Choroid plexus epithelial cell (primary cell): Measurements from ENCODE around the gene ATG7.

Source experiments
- DNase-seq: peaks from one replicate; pipeline ENCODE4 v3.0.0-alpha.2; 2010; ENCODE audit warnings: low read depth
- H3K4me3 ChIP-seq: 2 replicates; pipeline ENCODE4 v1.5.1; 2011; ENCODE audit warnings: low read depth, mild to moderate bottlenecking, control low read depth, low read length, moderate library complexity
- CTCF ChIP-seq: conservative IDR thresholded peaks from 2 replicates; pipeline ENCODE4 v1.5.1; 2011; ENCODE audit warnings: low read depth, mild to moderate bottlenecking, control low read depth, inconsistent platforms, low read length, moderate library complexity

Gene ATG7

GRCh38 chr3:11235385-11235784 is 36.8 kb upstream of the ATG7 start:
- H3K4me3 ChIP-seq = no peak overlapping the region
- no peak for TF ChIP-seq CTCF
- DNase-seq = no peak

GRCh38 chr3:11236588-11237461 is 35.4 kb upstream of the ATG7 start:
- no peak overlapping the region for H3K4me3 ChIP-seq
- DNase-seq = peak; percentile 65
- peak; percentile 92 for TF ChIP-seq CTCF

- peak overlapping the region; percentile 12 for H3K4me3 ChIP-seq
- no peak for TF ChIP-seq CTCF
Observed at GRCh38 chr3:11238060-11238459, 34.1 kb upstream of the ATG7 start.

GRCh38 chr3:11238880-11239279 is 33.3 kb upstream of the ATG7 start:
- no peak overlapping the region for H3K4me3 ChIP-seq
- DNase-seq = peak; percentile 94
- TF ChIP-seq CTCF = no peak

More at GRCh38 chr3:11238060-11238459, 34.1 kb upstream of the ATG7 start:
- DNase-seq = peak; percentile 94

GRCh38 chr3:11239796-11240195 is 32.4 kb upstream of the ATG7 start:
- TF ChIP-seq CTCF = no peak
- no peak overlapping the region for H3K4me3 ChIP-seq
- DNase-seq = no peak

- H3K4me3 ChIP-seq = no peak overlapping the region
- TF ChIP-seq CTCF = no peak
- DNase-seq = no peak
Observed at GRCh38 chr3:11240496-11240895, 31.7 kb upstream of the ATG7 start.
